HAP-1 (cell line): ENCODE results near the gene SH2D2A.
A peak's percentile ranks its signal among the peaks of the same experiment; 100 is the strongest.

Experiments
- DNase-seq, 2 experiments: peaks; one replicate each; pipeline ENCODE4 v3.0.0-alpha.2; 2016 to 2020; ENCODE audit warnings: low spot score in 2 of 2
- H3K27me3 ChIP-seq: fragments of 250-450 bp; sonication (Bioruptor Pico); 2 replicates; pipeline ENCODE4 v1.5.1; 2020; ENCODE audit warnings: low read depth, mild to moderate bottlenecking, moderate library complexity
- H3K36me3 ChIP-seq: fragments of 250-450 bp; sonication (Bioruptor Pico); replicated peaks from 2 replicates; pipeline ENCODE4 v1.5.1; 2020; ENCODE audit warnings: mild to moderate bottlenecking
- H3K4me1 ChIP-seq: fragments of 250-450 bp; sonication (Bioruptor Pico); 2 replicates; pipeline ENCODE4 v1.5.1; 2020; ENCODE audit warnings: mild to moderate bottlenecking
- H3K4me3 ChIP-seq: fragments of 250-450 bp; sonication (Bioruptor Pico); 2 replicates; pipeline ENCODE4 v1.5.1; 2020; ENCODE audit warnings: mild to moderate bottlenecking, moderate library complexity
- H3K9me3 ChIP-seq: fragments of 250-450 bp; sonication (Bioruptor Pico); 2 replicates; pipeline ENCODE4 v1.5.1; 2020; ENCODE audit warnings: mild to moderate bottlenecking, moderate library complexity
- in situ Hi-C: fragments of 300-500 bp; cut with MboI; formaldehyde crosslinking; loops from 3 replicates; pipeline ENCODE4 v1.14.3; 2020; ENCODE audit warnings: low sequenced_read_pairs, inconsistent platforms, mixed read lengths

Gene SH2D2A

GRCh38 chr1:156808186-156809030, 8.2 kb downstream of the SH2D2A start:
- no peak for DNase-seq
- Histone ChIP-seq H3K9me3 (no peaks in the 10 kb centered on the region), H3K4me3 (no peak overlapping the region), H3K27me3 (no peaks in the 10 kb centered on the region), H3K36me3 (0 out of 2 replicates have a peak, but pooled peaks cover 2% of the 10 kb centered on the region), H3K4me1 (peaks cover under 1% of the 10 kb centered on the region; the same call in 1 of the 2 replicates)
- in situ Hi-C loops: no loop called here

DNA sequence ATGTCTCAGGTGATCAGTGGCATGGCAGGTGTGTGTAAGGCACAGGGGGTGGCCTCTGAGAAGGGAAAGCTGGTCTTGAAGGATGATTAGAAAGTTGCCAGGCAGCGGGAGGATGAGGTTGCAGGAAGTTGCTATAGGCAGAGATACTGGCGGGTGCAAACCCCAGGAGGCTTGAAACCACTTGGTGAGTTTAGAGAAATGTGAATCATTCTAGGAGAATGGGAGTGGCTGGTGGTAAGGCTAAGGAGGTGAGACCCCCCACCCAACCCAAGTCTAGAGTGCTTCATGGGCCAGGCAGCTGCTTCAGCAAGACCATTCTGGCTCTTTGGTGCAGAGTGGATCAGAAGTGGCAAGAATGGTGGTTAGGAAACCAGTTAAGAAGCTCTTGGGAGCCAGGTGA, 9.0 kb downstream of the SH2D2A start:
- DNase-seq: no peak
- H3K36me3 ChIP-seq: 0 out of 2 replicates have a peak, but pooled peaks cover 2% of the 10 kb centered on the region

GRCh38 chr1:156806512-156807440, 9.9 kb downstream of the SH2D2A start:
- Histone ChIP-seq H3K4me1 (no peaks in the 10 kb centered on the region), H3K9me3 (no peaks in the 10 kb centered on the region), H3K36me3 (peaks cover 6% of the 10 kb centered on the region), H3K27me3 (no peaks in the 10 kb centered on the region), H3K4me3 (no peak overlapping the region)
- in situ Hi-C loops: no loop called here
- no peak for DNase-seq

More for the DNA sequence above, 9.0 kb downstream of the SH2D2A start:
- H3K4me3 ChIP-seq: no peak overlapping the region
- no peaks in the 10 kb centered on the region for H3K27me3 ChIP-seq
- no peaks in the 10 kb centered on the region for H3K4me1 ChIP-seq
- H3K9me3 ChIP-seq: no peaks in the 10 kb centered on the region
- in situ Hi-C loops: no loop called here

DNA sequence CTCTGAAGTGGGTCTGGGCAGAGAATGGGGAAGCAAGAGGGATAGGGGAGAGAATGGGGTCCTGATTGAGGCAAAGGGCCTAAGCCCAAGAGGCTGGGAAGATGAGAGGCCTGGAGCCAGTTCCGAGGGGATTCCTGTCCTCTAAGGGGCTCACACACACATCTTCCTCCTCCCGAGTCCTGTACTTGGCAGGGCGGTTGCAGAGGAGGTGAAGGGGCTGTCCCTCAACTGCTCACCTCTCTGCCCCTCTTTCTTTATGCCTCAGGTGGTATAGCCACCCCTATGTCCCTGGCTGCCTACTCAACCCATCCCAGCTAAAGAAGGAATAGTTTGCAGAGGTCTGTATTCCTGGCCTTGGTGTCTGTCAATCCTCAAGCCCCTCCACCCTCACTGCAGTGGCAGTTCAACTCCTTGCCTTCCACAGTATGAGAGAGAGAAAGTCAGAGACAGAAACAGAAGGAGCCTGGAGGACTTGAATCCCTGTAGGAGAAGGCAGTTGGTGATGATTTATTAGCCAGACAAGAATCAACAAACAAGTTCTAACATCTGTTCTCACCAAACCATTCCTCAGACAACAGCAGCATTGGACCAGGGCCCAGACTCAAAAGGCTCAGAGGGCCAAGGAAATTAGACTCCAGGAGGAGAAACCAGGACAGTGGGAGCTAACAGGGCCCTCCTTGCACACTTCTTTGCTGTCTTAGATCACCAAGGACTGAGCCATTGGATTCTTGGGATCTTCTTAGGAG, 10.7 kb downstream of the SH2D2A start:
- Histone ChIP-seq H3K36me3 (peaks cover 14% of the 10 kb centered on the region), H3K4me1 (no peaks in the 10 kb centered on the region), H3K4me3 (no peak overlapping the region), H3K27me3 (no peaks in the 10 kb centered on the region), H3K9me3 (no peaks in the 10 kb centered on the region)
- DNase-seq: no peak
- in situ Hi-C loops: no loop called here

DNA sequence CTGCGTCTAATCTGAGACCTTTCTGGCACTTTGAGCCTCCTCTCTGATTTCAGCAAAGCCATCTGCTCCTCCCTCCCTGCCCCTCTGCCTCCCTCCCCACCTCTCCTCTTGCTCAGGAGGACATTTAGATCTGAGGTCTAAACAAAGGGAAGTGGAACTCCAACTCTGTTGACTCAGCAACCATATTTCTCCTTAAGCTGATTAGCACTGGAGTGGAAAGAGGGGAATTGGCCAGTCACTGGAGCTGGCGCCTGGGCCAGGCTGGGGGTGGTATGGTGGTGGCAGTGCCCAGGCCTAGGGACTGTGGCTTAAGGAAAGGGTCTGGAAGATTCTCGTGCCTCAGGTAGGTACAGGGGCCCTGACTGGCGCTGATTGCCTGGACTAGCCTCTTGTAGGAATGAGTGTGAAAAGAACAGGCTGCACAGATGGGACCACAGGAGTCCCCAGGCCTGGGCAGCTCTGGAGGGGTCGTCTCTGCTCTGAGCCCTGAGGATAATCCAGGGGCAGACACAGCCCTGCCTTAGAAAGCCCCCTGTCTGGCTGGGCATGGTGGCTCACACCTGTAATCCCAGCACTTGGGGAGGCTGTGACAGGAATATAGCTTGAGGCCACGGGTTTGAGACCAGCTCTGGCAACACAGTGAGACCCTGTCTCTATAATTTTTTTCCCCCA, 11.9 kb downstream of the SH2D2A start:
- H3K27me3 ChIP-seq: no peaks in the 10 kb centered on the region
- H3K36me3 ChIP-seq: peaks cover 23% of the 10 kb centered on the region
- no peak for DNase-seq
- no peaks in the 10 kb centered on the region for H3K4me1 ChIP-seq
- in situ Hi-C loops: no loop called here
- H3K4me3 ChIP-seq: no peak overlapping the region
- H3K9me3 ChIP-seq: no peaks in the 10 kb centered on the region

DNA sequence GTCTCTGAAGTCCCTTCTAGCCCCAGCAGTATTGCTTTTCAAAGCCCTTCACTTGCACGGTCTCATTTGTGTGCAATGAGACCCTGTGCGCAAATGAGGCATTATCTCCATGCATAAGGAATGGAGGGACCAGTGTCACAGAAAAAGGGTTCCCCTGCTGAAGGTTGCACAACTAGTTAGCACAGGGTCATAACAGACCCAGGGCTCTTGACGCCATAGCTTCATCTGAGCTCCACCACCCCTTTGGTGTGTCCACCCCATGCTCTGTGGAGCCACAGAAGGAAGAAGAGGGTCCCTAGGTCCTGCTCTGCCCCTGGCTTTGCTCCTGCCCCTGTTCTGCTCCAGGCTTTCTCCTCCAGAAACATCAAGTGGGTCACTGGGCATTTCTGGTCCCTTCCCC, 12.6 kb downstream of the SH2D2A start:
- peaks cover 28% of the 10 kb centered on the region for H3K36me3 ChIP-seq
- H3K27me3 ChIP-seq: no peaks in the 10 kb centered on the region
- no peaks in the 10 kb centered on the region for H3K4me1 ChIP-seq
- H3K4me3 ChIP-seq: no peak overlapping the region
- in situ Hi-C loops: no loop called here
- no peaks in the 10 kb centered on the region for H3K9me3 ChIP-seq
- no peak for DNase-seq

DNA sequence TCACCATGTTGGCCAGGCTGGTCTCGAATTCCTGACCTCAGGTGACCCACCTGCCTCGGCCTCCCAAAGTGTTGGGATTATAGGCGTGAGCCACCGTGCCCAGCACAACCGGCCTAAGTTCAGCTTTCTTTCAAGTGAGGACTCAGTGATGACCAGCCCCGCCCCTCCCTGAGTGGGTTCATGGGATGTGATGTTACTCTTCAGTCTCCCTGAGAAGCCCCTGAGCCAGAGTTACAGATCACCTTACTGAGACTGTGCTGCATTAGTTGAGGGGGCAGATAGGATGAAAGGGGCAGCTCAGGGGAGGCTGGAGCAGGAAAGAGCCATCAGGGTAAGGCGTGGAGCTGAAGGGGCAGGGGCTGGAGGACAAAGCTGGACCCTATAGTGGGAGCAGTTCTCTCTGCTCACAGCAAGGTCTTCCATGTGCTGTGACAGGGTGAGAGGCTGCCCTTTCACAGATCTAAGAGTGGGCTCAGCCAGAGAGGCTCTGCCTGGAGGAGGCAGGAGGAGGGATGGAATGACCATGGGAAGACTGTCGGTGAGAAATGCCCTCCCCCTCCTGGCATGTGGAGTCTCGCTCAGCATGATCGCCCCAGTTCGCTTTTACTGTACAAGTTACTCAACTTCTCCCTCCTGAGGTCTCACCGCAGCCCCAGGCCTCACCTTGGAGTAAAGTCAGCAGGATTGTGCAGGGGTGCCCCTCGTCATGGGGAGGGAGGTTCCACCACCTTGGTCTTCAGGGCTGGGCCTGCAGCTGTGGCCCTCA, 13.4 kb downstream of the SH2D2A start:
- no peaks in the 10 kb centered on the region for H3K4me1 ChIP-seq
- no peaks in the 10 kb centered on the region for H3K27me3 ChIP-seq
- no peak overlapping the region for H3K4me3 ChIP-seq
- in situ Hi-C loops: no loop called here
- H3K36me3 ChIP-seq: peaks cover 35% of the 10 kb centered on the region
- no peak for DNase-seq
- no peaks in the 10 kb centered on the region for H3K9me3 ChIP-seq

DNA sequence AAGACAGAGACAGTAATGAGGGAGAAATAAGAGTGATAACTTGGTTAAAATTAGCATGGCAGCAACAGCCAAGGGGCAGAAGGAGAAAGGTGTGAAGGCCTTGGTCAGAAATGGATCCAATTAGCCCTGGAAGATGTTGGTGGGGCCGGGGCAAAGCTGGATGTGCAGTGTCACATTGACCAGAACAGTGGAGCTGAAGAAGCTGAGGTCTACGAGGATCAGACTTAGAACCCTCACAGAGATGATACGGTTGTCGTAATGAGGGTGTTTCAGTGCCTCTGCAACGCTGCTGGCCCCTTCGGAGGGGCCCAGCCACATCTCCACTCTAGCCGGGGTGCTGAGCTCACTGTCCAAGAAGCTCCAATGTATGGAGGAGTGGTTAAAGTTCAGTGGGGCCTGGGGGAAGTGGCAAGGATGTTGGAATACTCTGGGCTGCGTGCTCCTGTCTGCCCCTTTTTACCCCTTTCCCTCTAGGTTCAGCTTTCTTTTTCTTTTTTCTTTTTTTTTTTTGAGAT, 14.2 kb downstream of the SH2D2A start:
- no peak overlapping the region for H3K4me3 ChIP-seq
- no peaks in the 10 kb centered on the region for H3K9me3 ChIP-seq
- H3K27me3 ChIP-seq: no peaks in the 10 kb centered on the region
- in situ Hi-C loops: no loop called here
- DNase-seq: no peak
- H3K36me3 ChIP-seq: peaks cover 43% of the 10 kb centered on the region
- no peaks in the 10 kb centered on the region for H3K4me1 ChIP-seq

DNA sequence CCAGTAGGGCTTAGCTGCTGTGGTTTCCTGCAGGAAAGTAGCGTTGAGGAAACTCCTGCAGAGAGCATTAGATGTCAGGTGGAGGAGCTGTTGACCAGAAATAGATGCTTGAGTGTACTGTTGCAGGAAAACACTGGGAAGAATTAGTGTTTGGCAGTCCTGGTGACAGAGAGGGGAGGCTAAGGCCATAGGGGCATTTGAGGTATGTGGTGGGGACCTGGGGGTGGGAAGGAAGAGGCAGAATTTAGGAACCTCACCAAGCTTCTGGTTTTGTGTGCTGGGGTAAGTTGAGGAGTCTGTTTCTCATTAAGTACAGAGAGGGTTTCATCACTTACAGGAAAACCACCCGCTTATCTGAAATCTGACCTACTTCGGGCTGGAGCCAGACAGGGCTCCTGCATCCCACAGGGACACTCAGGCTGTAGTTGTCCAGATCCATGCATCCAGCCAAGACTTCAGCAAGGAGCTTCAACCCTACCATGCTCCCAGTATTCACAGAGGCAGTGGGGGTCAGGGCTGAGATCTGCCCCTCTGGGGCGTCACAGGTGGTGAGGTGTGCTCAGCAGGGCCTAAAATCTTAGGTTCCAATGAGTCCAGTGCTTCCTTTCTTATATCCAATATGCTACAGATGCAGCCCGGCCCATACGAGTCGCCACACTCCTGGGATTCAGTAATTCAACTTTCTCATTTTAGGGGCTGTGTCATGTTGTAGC, 15.1 kb downstream of the SH2D2A start:
- Histone ChIP-seq H3K9me3 (no peaks in the 10 kb centered on the region), H3K4me1 (no peaks in the 10 kb centered on the region), H3K4me3 (no peak overlapping the region), H3K27me3 (no peaks in the 10 kb centered on the region), H3K36me3 (peaks cover 52% of the 10 kb centered on the region)
- in situ Hi-C loops: no loop called here
- no peak for DNase-seq

DNA sequence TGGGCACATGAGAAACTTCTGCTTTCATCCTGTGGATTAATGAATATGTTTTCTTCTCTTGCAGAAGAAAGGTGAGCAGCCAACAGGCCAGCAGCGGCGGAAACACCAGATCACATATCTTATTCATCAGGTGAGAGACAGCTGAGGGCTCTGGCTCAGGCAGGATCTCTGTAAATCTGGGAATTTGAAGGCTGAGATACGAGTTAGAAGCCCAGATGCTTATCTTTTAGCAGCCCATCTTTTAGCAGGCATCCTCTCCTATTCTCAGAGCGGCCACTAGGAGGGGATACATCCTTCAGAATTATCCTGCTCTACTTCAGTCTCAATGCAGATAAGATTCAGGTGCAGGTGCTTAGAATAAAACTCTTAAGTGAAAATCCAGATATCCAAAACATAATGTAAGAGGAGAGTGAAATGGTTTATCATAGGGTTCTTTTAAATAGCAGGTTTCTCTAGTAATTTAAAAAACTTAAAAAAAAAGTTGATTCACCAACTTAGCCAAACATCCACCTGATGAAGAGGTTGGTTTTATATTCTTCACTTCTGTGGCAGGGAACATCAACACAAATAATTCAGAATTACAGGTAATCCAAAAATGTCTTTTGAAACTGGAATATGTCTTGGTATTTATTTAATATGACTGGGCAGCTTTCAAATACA, 19.3 kb downstream of the SH2D2A start:
- no peaks in the 10 kb centered on the region for H3K9me3 ChIP-seq
- no peak overlapping the region for H3K4me3 ChIP-seq
- no peaks in the 10 kb centered on the region for H3K4me1 ChIP-seq
- in situ Hi-C loops: no loop called here
- DNase-seq: peak; percentile 48 to 67
- peaks cover 85% of the 10 kb centered on the region for H3K36me3 ChIP-seq
- no peaks in the 10 kb centered on the region for H3K27me3 ChIP-seq

DNA sequence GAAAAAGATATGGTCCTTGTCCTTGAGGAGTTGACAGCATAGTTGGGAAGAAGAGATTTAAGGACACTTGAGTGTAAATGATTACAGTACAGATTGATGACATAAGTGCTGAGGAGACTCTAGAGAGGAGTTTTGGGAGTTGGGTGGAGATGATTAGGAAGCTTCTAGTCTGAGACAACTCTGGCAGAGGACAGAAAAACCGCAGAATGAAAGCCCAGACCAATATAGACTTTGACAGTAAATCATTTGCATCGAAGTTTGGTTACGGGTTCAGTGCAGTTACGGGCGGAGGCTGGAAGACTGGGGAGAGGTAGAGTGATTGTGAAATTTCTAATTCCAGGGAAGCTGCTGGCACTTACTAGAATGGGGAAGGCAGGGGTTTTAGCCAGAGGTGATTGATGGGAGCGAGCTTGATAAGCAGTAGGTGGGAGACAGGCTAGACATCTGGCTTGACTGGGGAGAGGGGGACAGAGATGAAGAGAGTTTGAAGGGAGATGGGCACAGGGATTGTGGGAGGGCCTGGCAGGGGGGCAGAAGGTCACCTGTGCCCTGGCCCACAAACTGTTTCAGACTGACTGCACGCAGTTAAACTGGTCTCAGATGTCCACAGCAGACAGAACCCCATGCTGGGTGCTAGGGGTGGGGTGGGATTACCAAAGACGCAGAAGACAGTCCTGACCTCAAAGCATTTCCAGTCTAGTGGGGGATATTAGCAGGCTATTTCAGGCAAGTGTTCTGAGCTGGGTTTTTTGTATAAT, 20.1 kb downstream of the SH2D2A start:
- in situ Hi-C loops: no loop called here
- Histone ChIP-seq H3K4me3 (no peak overlapping the region), H3K4me1 (no peaks in the 10 kb centered on the region), H3K9me3 (no peaks in the 10 kb centered on the region), H3K36me3 (peaks cover 86% of the 10 kb centered on the region), H3K27me3 (no peaks in the 10 kb centered on the region)
- no peak for DNase-seq
